ENCODE results near the gene NKRF. TPM values are rescaled to one million over a fixed set of nuclear protein-coding genes. Genes with fewer than 3 reads are reported as not detected.
A peak's percentile ranks its signal among the peaks of the same experiment; 100 is the strongest.

Gene NKRF
- polyA plus RNA-seq, 3 donors = 1.3 to 4.7 (median 2.4) TPM

DNA sequence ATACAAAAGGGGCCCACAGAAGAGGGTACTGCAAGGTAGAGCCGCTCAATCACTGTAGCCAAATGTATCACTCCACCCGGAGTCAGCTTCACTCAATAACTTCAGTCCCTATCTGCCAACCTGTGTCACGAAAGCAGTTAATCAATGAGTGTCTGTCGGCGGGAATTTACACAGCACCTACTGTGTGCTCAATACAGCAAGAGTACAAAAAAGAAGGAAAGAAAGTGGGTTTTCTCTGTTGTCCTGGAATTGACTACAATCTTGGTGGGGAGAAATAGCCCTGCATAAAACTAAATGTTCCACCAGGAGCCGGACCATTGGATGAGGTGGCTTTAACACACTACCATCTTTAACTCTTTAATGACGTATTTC lies 780 bp upstream of the NKRF start:
- peak overlapping the region; percentile 97 to 99 (median 99) for H3K27ac Mint-ChIP-seq
- Histone ChIP-seq H3K4me2 (replicated peaks; ENCODE audit: extremely low read depth, low read length, poor library complexity, severe bottlenecking) (peak overlapping the region; percentile 81), H3K27ac (ENCODE audit: low read depth in 1 of 2, low read length in 2 of 2) (peak overlapping the region; percentile 71 to 91), H3K4me1 (ENCODE audit: control insufficient read depth in 1 of 2, insufficient read depth in 2 of 2, low read length in 2 of 2) (peaks cover 11 to 14% of the 10 kb centered on the region in 2 donors), H3K27me3 (ENCODE audit: control insufficient read depth in 2 of 2, insufficient read depth in 2 of 2, low read length in 2 of 2) (no peaks in the 10 kb centered on the region), H3K9ac (ENCODE audit: insufficient read depth, low read length, poor library complexity, severe bottlenecking) (peak overlapping the region; percentile 72), H2AFZ (ENCODE audit: insufficient read depth, low read depth, low read length, poor library complexity, severe bottlenecking) (peak overlapping the region; percentile 43), H3K4me3 (replicated peaks in 1 of 3; ENCODE audit: low read depth in 2 of 3, low read length in 3 of 3) (peak overlapping the region in 2 of 3 experiments; percentile 83 to 86), H3K79me2 (ENCODE audit: insufficient read depth, low read length) (peaks cover 42% of the 10 kb centered on the region), H3K9me3 (replicated peaks in 1 of 2; ENCODE audit: control insufficient read depth in 1 of 2, insufficient read depth in 1 of 2, low read length in 2 of 2) (no peaks in the 10 kb centered on the region), H4K20me1 (ENCODE audit: insufficient read depth, low read length) (no peaks in the 10 kb centered on the region), H3K36me3 (replicated peaks in 1 of 2; ENCODE audit: control insufficient read depth in 1 of 2, insufficient read depth in 2 of 2, low read length in 2 of 2) (no peaks in the 10 kb centered on the region)
- WGBS (ENCODE audit: insufficient coverage) = no CpG with 5 or more reads among the region's 7 CpGs
- intact Hi-C loops (cut with micrococcal nuclease) = loop anchor here (10.0 kb wide), 2 partner anchors 88 to 168 kb away; partner anchors contain the start of gene SEPTIN6 (in 1 of the 2)
- peaks cover 0 to 33% (median 0%) of the 10 kb centered on the region in 3 donors for H3K27me3 Mint-ChIP-seq (ENCODE audit: low read depth in 3 of 3)
- TF ChIP-seq, protein P1, sequence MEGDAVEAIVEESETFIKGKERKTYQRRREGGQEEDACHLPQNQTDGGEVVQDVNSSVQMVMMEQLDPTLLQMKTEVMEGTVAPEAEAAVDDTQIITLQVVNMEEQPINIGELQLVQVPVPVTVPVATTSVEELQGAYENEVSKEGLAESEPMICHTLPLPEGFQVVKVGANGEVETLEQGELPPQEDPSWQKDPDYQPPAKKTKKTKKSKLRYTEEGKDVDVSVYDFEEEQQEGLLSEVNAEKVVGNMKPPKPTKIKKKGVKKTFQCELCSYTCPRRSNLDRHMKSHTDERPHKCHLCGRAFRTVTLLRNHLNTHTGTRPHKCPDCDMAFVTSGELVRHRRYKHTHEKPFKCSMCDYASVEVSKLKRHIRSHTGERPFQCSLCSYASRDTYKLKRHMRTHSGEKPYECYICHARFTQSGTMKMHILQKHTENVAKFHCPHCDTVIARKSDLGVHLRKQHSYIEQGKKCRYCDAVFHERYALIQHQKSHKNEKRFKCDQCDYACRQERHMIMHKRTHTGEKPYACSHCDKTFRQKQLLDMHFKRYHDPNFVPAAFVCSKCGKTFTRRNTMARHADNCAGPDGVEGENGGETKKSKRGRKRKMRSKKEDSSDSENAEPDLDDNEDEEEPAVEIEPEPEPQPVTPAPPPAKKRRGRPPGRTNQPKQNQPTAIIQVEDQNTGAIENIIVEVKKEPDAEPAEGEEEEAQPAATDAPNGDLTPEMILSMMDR (IDR thresholded peaks at IDR 0.05) = no peak
- H3K9me3 Mint-ChIP-seq = peaks cover 0 to 3% (median 0%) of the 10 kb centered on the region in 7 donors
- peak overlapping the region; percentile 84 to 89 for H3K4me3 Mint-ChIP-seq
- H3K36me3 Mint-ChIP-seq = no peaks in the 10 kb centered on the region
- DNase-seq = no peak
- H3K4me1 Mint-ChIP-seq = peaks cover 18% of the 10 kb centered on the region

DNA sequence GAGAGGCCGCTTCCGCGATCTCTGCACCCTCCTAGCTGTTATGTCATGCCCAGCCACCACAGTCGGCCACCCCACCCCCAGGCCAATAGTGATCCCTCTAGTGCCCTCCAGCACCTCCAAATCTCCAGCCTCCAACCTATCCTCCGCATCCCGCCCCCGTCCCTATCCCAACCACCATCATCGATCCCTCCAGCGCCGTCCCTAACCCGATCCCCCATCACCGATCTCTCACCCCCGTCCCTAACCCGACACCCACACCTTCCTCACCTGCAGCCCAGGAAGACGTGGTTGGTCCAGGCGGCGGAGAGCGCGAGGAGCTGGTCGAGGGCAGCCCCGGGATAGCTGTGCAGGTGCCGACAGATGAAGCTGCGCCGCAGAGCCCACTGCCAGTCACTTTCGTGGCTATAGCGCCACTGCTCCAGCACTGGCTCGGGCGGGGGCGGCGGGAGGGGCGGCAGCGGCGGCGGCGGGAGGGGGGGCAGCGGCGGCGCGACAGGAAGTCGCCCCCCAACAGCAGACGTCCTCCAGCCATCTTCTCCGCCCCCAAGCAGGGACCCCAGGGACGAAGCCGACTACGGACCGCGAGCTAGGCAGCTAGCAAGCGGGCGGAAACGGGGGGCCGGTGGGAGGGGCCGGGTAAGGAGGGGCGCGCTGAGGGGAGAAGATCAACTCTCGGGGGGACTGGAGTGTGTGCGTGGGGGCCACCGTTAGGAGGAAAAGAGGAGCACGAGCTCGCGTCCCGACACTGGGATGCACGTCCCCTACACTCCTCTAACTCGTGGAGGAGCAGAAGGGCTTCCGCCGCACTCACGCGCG lies 552 bp downstream of the NKRF start:
- Histone ChIP-seq H3K9ac (ENCODE audit: insufficient read depth, low read length, poor library complexity, severe bottlenecking) (peak overlapping the region; percentile 72), H4K20me1 (ENCODE audit: insufficient read depth, low read length) (no peaks in the 10 kb centered on the region), H3K36me3 (replicated peaks in 1 of 2; ENCODE audit: control insufficient read depth in 1 of 2, insufficient read depth in 2 of 2, low read length in 2 of 2) (no peaks in the 10 kb centered on the region), H3K4me1 (ENCODE audit: control insufficient read depth in 1 of 2, insufficient read depth in 2 of 2, low read length in 2 of 2) (peaks cover 11 to 14% of the 10 kb centered on the region in 2 donors), H3K27me3 (ENCODE audit: control insufficient read depth in 2 of 2, insufficient read depth in 2 of 2, low read length in 2 of 2) (no peaks in the 10 kb centered on the region), H3K27ac (ENCODE audit: low read depth in 1 of 2, low read length in 2 of 2) (peak overlapping the region; percentile 71 to 91), H3K9me3 (replicated peaks in 1 of 2; ENCODE audit: control insufficient read depth in 1 of 2, insufficient read depth in 1 of 2, low read length in 2 of 2) (no peaks in the 10 kb centered on the region), H3K4me3 (replicated peaks in 1 of 3; ENCODE audit: low read depth in 2 of 3, low read length in 3 of 3) (peak overlapping the region; percentile 78 to 86 (median 83)), H3K4me2 (replicated peaks; ENCODE audit: extremely low read depth, low read length, poor library complexity, severe bottlenecking) (peak overlapping the region; percentile 81), H3K79me2 (ENCODE audit: insufficient read depth, low read length) (peaks cover 51% of the 10 kb centered on the region), H2AFZ (ENCODE audit: insufficient read depth, low read depth, low read length, poor library complexity, severe bottlenecking) (peak overlapping the region; percentile 68)
- H3K27me3 Mint-ChIP-seq (ENCODE audit: low read depth in 3 of 3) = peaks cover 0 to 37% (median 0%) of the 10 kb centered on the region in 3 donors
- H3K9me3 Mint-ChIP-seq = peaks cover 0 to 3% (median 0%) of the 10 kb centered on the region in 7 donors
- TF ChIP-seq, protein P1 (IDR thresholded peaks at IDR 0.05) = no peak
- H3K4me1 Mint-ChIP-seq = peaks cover 18% of the 10 kb centered on the region
- DNase-seq = peak in 1 of 3 donors; percentile 8
- H3K36me3 Mint-ChIP-seq = peaks cover 2 to 5% of the 10 kb centered on the region in 2 donors
- H3K4me3 Mint-ChIP-seq = peak overlapping the region; percentile 95 to 97
- H3K27ac Mint-ChIP-seq = peak overlapping the region; percentile 97 to 99 (median 99)
- intact Hi-C loops (cut with micrococcal nuclease) = loop anchor here (10.0 kb wide), 2 partner anchors 89 to 169 kb away; partner anchors contain the start of gene SEPTIN6 (in 1 of the 2)
- WGBS (ENCODE audit: insufficient coverage) = 0% methylated on average over 13 of the region's 68 CpGs

Measured in CD14-positive monocyte (primary cell).